ENCODE data around the gene SORBS2.

SORBS2 gene

DNA sequence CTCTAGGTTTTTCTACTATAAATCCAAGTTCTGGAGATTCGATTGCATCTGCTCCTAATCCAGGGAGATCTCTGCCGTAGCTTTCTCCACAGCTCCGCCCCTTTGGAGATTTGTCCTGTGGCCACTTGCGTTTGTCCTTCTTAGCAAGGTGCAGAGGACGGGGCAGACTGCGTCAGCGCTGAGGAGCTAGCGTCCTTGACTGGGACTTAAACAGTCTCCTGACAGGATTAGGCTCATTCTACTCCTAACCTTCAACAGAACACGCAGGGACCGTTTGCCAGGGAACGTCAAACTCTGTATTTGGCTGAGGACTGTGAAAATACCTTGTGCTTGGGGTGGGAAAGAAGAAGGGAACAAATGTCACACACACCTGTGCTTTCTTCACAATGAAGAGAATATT lies 38.6 kb downstream of the SORBS2 start:
- DNase-seq (ENCODE audit: low read depth), result no peak

DNA sequence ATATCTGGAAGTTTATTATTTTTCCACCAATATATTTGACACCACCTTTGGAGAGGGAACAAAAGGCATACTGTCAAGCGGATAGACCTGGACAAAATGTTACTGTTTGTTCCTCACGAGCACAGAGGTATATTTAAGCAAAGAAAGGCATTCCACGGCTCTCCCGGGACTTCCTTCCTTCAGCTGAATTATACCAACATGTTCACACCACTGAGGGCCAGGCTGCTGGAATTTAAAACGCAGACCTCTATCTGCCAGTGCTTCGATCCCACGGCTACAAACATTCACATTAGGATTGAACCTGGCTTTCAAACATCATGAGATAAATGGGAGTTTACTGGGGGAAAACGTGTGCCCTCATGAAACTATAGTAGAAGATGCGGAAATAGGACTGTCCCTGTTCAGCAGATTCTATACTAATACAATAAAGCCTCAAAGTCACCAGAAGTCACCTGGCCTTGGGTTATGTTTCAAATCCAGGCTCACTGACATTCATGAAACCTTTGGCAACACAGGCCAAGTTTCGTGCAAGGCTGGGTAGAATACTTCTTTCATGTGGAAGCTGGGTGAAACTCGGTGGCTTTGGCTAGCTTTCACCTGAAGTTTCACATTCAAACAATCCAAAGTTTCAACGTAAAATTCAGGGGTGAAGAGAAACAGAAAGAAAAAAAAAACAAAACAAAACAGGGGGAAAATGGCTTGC lies 39.5 kb downstream of the SORBS2 start:
- DNase-seq (ENCODE audit: low read depth), result no peak

DNA sequence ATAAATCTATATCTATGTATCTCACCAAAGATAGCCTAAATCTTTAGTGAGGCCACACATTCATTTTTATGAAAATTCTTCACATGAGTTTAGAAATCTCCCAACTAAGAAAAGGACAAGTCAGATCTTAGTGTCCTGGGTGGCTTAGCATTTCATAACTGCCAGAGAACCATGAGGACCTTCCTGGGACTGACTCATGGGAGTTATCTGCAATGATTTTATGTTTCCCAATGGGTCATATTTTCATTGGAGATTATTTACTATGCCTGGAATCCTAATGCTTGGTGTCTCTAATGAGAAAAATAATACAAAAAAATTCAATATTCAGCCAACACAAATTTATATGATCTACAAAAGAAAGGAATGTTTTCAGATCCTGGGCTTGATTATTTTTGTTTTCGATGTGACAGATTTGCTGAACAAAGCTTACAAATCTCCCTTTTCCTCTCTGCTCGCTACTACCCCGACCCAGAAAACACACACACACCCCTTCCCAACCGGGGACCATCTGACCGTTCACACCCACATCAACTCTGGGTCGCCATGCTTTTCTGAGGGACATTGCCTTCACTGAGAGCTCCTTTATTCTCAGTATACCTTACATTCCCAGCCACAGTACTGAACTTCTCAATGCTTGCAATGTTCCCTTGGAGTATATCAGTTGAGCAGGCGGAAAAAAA lies 40.1 kb downstream of the SORBS2 start:
- no peak for DNase-seq (ENCODE audit: low read depth)

DNA sequence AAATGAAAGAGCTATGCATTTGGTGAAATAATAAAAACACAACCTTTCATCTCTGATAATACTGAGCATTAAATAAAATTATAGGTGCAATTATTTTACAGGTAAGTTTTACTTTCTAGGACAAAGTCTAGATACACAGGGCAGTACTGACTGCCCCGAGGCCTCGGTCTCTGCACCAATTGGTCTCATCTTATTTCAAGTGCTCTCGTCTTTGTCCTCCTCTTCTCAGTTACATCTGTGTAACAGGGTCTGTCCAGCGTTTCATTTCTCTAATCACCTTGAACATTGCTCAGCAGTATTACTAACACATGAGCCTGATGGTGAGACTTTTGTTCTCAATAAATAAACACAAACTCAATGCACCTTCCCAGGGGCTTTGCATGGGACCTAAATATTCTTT lies 44.5 kb downstream of the SORBS2 start:
- no peak for DNase-seq (ENCODE audit: low read depth)

DNA sequence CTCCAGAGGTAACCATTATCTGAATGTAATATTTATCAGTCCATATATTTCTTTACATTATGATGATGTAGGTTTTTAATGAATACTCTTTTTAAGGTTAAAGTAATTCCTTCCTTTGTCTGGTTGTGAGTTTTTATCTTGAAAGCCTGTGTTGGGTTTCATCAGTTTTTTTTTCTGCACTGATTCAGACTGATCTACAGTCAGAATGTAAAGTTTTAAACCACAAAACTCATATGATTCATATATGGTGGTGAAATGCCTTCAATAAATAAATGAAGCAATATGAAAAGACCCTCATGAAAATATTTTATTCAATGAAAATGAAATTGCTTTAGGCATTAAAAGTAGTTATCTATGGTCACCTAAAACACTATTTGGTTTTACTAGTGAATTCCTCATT lies 47.1 kb downstream of the SORBS2 start:
- DNase-seq (ENCODE audit: low read depth), result no peak

DNA sequence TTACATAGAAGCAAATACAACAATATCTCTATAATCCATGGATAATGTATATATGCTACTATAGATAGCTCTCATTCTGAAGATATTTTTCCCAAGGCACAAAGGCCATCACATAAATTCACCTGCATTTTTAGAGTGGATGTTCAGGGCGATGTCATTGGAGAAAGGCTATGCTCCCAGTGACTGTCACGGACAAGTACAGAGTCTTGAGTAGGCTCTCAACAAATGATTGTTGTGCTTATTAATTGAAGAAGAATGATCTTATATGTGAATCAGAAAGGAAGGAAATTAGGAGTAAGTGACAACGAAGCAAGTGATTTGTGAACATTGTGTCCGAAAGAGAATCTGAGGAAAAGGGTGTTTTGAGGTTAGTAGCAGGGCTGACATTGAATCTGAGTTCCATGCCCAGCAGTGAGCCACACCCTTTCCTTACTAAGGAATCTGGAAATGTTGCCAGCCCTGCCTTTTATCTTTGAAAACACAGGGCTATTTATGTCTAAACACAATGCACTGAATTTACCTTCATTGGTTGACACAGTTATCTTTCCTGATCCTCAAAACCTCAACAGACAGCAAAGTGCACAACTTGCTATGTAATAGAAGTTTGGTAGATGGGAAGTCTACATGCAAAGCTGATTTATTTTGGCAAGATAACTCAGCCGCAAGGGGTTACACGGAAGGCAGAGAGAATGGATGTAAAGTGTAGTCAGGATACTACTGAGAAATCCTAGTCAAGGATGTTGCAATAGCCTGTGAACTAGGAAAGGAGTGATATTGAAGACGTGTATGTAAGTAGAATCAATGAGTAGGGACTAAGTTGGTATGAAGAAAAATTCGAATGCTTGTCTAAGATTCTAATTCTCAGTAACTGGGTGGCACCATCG lies 50.4 kb downstream of the SORBS2 start:
- no peak for DNase-seq (ENCODE audit: low read depth)

DNA sequence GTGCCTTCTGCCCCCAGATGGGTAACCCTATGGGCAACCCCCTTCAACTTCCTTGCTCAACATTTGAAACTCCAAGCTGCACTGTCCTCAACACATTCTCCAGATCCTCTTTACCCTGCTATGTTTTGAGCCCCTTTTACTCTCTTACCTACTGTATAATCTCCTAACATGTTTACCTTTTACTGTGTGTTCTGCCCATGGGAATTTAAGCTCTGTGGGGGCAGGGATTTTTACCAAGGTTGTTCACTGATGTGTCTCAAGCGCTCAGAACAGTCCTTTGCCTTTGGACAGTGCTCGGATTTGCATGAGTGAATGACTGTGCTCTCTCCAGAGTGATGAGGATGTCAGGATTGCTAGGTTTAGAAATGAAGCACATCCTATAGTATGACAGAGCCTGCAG lies 53.2 kb downstream of the SORBS2 start:
- no peak for DNase-seq (ENCODE audit: low read depth)

DNA sequence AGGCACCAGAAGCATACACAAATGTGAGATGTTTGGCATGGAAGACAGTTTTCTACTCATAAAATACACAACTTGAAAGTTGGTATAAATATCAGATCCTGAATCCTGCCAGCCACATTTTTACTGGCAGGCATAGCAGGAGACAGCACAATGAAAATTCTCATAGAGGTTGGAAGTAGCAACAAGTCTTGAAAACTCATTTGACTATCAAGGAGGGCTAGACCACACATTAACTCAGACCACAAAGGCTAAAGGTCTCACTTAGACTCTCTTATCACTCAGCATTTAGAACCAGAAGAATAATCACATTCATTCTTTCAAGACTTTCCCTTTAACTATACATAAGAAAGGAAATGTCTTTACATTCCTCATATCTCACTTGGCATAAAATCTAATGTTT lies 56.5 kb downstream of the SORBS2 start:
- no peak for DNase-seq (ENCODE audit: low read depth)

DNA sequence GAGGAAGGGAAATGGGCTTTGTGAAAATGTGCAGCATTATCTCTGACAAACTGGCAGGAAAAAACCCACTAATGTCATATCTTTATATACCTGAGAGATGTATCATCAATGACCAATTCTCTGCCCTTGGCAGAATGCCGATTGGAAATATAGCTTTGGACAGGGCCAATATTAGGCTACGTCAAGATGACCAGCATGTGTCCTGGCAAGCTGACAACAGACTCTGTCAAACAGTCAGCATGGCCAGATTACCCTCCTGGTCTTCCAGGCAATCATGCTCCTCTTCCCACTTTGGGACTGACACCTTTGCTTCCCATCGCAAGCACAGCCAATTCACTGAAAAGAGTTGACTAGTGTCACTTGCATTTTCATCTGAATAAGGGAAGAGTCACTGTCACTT lies 57.0 kb downstream of the SORBS2 start:
- no peak for DNase-seq (ENCODE audit: low read depth)

DNA sequence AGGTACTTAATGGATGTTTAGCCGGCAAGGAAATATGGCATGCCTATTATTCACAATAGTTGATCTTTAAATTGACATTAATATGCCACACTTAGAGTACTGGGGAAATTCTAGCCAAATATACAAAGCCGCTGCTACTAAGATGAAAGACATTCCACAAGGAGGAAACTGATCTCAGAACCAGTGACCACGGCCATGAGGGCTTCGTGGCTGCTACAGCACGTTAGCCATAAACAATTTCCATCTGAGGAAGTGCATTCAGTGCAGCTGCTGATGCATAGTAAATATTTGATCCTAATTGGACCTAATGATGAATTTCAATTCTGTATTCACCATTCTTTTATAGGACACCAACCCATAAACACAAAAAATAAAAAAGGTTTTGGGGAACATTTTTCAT lies 59.1 kb downstream of the SORBS2 start:
- DNase-seq (ENCODE audit: low read depth), result no peak

DNA sequence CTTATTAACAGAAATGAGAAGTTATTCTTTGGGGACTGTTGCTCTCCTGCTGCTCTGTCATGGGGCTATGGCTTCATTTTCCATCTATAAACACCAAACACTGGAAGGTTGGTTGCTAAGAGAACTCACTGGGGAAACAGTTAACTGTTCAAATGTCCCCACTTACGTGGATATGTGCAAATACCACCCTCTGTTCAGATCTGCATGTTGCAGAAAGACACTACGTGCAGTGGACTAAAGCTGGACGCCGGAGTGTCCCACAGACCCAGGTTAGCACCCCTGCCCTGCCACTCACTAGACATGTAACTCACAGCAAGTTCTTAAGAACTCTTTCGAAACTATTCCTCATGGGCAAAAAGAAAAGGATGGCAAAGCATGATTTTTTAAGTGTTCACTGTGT lies 62.1 kb downstream of the SORBS2 start:
- no peak for DNase-seq (ENCODE audit: low read depth)

DNA sequence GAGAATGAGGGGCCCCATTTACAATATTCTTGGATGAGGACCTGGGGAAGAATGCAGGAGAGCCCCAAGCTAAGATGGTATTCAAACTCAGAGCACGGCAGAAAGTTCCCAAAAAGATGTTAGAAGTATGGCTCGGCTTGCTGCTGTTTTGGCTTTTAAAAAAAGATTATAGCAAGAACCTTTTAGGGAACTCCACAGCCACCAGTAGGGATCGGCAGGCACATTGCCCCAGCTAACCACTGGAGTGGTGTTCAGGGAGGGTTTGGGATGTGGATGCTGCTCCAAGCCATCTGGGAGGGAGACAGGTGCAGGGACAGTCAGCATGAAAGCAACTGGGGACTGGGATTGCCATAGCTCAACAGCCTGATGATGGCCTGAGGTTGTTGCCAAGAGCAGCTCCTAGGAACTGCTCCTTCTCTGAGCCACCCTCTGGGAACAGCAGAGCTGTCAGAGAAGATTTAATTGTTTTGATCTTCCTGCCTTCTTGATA lies 63.0 kb downstream of the SORBS2 start:
- DNase-seq (ENCODE audit: low read depth), result no peak

DNA sequence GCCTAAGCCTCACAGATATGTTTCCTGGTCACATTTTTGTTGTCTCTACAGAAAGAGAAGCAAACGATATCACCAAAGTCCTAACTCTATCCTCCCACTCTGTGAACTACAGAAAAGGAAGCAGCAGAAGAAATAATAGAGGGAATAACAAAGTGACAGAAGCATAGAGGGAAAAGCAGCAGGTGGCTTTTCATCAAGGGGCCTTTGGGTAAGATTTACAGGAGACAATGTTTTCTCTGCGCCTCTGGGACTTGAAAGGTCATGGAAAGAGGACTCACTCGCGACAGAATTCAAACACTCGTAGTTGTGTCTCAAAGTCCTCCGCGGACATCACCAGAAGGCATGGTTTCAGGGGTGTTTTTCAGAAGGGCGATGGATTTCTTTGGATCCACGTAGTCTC lies 66.1 kb downstream of the SORBS2 start:
- DNase-seq (ENCODE audit: low read depth), result no peak

DNA sequence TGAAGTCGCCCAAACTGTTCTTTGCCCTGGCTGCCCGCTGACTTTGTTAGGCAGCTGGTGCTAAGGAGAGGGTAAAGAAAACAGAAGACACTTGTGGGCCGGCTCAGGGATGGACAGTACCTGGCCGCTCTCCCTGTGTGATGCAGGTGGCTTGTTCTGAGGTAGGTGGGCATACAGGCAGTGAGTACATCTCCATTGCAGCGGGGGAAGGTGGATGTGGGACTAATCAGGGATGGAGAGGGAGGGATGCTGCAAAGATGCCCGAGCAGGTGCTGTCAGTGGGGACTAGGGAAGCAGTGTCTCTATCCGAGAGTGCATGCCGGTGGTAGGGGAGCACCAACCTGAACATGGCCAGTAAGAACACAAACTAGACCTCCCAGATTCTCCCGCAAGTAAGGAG lies 67.0 kb downstream of the SORBS2 start:
- DNase-seq (ENCODE audit: low read depth), result no peak

DNA sequence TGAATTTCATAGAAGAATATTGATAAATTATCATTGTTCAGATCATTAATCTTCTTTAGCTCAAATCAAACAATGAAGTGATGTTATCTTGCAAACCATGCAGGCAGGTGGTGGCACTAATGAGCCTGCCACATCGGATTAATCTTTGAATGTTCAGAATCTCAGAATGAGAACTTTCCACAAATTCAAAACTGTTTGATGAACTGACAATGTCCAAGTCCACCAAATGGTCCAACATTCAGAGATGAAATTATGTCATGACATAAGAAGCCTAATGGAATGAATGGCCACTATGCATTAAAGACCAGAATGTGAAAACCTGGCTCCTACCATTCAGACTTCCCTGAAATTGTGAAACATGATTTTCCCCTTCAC lies 67.5 kb downstream of the SORBS2 start:
- DNase-seq (ENCODE audit: low read depth), result no peak

DNA sequence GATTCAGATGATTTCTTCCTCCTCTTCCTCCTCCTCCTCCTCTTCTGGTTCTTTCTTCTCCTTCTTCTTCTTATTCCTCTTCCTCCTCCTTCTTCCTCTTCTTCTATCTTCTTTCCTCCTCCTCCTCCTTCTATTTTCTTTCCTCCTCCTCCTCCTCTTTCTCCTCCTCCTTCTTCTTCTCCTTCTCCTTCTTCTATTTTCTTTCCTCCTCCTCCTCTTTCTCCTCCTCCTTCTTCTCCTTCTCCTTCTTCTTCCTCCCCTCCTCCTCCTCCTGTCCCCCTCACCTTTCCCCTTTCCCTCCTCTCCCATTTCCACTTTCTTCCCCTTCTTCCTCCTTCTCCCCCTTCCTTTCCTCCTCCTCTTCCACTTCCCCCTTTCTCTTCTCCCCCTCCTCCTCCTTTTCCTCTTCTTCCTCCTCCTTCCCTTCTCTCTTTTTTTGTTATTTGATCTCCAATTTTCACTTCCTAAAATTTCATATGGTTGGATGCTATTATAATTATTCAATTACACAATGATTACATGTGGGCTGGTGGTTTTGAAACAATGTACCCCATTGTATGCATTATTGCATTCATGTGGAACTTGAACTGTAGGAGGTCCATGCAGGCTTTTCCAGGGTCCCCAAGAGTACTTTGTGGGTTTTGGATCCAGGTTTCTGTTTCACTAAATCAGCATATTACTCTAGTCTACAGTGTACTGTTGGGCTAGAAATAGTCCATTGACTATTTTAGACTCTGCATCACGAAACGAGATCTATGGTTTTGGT lies 68.1 kb downstream of the SORBS2 start:
- no peak for DNase-seq (ENCODE audit: low read depth)

DNA sequence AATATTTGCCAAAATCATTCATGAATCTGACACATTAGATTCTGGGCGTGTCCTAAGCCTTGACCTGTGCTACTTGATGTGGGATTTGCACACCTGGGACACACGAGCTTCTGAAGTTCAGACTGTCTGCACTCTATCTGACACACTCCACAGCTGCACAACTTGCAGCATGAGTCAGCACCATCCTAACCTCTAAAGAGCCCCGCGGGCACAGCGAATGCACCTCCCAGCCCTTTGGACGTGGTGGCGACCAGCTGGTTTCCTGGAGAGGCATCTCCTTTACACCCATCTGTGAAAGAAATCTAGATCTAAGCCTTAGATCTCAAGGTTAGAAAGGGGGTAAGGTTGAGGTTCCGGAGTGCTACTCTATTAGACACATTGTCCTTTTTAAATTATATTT lies 69.2 kb downstream of the SORBS2 start:
- no peak for DNase-seq (ENCODE audit: low read depth)

DNA sequence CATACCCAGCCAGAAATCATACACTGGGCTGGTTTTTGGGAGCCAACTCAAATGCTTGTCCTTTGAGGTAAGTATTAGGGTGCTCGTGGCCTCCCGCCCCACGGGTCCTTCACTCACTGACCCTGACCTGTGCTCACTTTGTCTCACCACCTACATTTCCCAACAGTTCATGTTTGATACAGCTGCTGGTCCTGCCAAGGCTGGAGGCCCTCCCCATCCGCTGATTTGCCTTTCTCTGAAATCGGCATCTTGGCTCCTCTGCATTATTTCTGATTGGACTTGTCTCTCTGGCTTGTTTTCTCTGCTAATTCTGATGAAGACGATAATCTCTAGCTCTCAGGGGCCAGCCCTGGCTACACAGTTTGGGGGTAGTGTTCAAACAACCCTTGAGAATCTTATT lies 70.2 kb downstream of the SORBS2 start:
- no peak for DNase-seq (ENCODE audit: low read depth)

DNA sequence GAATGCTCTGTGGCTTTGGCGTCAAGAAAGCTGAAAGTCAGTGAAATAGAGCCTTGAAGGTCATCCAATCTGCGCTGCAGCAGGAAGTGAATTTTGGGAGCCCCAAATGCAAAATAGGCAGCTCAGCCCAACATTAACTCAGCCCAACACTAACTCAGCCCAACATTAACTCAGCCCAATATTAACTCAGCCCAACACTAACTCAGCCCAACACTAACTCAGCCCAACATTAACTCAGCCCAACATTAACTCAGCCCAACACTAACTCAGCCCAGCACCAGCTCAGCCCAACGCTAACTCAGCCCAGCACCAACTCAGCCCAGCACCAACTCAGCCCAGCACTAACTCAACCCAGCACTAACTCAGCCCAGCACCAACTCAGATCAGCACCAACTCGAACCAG lies 71.5 kb downstream of the SORBS2 start:
- no peak for DNase-seq (ENCODE audit: low read depth)

DNA sequence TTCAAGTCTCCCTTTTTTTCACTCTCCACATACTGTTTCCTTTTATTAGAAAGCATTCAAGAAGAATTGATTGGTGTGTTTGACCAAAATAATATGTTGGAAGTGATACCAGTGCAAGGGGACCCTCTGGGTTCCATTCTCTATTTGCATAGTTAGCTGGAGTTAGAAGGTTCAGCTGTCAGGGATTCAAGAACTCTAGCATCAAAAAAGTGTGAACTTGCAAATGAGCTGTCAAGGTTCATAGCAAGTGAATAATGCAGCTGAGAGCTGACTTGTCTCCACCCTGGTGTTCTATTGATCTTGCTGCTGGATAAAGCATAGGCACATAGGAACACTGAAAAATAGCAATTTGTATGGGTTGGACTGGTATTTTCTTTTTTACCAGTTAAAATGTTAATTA lies 73.2 kb downstream of the SORBS2 start:
- DNase-seq (ENCODE audit: low read depth), result no peak

DNA sequence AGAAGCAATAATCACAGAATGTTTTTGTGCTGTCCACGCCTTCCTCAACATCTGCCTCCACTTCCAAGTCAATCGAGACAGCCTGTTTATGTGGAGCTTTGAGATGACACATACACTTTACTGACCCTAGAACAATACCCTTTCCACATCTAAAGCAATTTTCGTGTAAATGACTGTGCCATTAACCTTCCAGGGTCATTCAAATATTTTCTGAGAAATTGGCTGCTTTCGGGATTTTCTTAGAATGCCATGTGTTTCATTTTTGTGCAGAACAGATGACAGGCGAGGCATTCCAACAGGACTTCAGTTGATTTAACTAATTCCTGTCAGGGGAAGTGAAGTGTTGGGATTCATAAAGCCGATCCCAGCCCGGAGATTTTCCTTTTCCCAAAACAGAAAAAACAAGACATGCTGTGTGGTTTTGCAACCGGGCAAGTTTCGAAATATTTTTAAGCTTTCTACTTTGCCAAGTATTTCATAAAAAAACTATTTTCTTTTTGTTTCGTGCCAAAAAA lies 73.9 kb downstream of the SORBS2 start:
- no peak for DNase-seq (ENCODE audit: low read depth)

DNA sequence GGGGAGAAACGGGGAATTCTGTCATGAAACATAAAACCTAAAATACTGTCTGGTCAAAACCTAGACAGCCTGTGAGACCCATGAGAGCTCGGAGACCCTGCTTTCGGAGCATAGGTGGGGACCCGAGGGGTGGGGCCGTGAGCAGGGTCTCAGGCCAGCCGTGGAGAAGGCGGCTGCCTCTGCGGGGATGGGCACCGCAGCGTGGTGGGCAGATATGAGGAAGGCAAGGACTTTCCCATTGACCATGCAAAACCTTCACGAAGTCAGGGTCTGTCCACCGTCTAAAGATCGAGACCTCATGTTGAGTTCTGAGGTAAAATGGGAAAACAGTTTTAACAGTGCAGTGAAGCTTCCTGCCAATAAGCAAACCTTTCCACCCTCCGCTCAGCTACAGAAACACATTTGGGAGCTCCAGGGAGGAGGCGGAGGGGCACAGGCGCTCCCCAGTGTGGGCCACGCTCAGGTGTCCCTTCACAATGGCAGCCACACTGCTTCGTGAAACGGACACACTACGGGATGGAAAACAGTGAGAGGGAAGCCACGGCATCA lies 74.4 kb downstream of the SORBS2 start:
- DNase-seq (ENCODE audit: low read depth), result no peak
